ENCODE data around the gene GOLIM4.

DNA sequence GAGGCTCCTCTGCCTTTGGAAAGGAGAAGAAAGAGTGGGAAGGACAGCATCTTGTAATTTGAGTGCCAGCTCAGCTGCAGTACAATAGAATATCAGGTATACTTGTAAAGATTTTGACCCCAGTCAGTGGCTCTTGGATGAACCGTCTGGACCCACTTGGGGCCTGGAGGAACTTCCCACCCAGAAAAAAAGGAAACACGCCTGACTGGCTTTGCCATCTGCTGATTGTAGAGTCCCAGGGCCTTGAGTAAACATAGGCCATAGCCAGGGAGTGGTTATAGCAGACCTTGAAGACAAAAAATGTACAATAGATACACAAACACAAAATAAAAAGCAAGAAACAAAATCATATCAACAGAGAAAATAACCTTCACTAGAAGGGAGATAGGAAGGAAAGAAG is 112.1 kb downstream of the GOLIM4 start:
- no peak for TF ChIP-seq POLR2A (IDR thresholded peaks at IDR 0.05)
- TF ChIP-seq, protein P1, sequence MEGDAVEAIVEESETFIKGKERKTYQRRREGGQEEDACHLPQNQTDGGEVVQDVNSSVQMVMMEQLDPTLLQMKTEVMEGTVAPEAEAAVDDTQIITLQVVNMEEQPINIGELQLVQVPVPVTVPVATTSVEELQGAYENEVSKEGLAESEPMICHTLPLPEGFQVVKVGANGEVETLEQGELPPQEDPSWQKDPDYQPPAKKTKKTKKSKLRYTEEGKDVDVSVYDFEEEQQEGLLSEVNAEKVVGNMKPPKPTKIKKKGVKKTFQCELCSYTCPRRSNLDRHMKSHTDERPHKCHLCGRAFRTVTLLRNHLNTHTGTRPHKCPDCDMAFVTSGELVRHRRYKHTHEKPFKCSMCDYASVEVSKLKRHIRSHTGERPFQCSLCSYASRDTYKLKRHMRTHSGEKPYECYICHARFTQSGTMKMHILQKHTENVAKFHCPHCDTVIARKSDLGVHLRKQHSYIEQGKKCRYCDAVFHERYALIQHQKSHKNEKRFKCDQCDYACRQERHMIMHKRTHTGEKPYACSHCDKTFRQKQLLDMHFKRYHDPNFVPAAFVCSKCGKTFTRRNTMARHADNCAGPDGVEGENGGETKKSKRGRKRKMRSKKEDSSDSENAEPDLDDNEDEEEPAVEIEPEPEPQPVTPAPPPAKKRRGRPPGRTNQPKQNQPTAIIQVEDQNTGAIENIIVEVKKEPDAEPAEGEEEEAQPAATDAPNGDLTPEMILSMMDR (IDR thresholded peaks at IDR 0.05) = no peak
